ENCODE results near the gene STMN1. TPM values are rescaled to one million over a fixed set of nuclear protein-coding genes. Genes with fewer than 3 reads are reported as not detected.

Gene STMN1
- total and polyA plus RNA-seq, 2 experiments from 2014 or later = 227 to 1,890 TPM

DNA sequence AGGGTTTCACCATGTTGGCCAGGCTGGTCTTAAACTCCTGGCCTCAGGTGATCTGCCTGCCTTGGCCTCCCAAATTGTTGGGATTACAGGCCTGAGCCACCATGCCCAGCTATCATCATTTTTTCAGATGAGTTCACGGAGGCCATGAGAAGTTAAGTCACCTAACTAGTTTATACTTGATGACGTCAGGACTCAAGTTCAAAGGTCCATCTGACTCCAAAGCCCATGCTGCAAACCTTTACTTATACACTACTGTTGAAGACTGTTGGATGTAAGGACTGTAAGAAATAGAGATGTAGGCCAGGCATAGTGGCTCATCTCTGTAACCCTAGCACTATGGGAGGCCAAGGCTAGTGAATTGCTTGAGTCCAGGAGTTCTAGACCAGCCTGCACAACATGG lies 40.8 kb upstream of the STMN1 start (continued):
- TF ChIP-seq, protein P1, sequence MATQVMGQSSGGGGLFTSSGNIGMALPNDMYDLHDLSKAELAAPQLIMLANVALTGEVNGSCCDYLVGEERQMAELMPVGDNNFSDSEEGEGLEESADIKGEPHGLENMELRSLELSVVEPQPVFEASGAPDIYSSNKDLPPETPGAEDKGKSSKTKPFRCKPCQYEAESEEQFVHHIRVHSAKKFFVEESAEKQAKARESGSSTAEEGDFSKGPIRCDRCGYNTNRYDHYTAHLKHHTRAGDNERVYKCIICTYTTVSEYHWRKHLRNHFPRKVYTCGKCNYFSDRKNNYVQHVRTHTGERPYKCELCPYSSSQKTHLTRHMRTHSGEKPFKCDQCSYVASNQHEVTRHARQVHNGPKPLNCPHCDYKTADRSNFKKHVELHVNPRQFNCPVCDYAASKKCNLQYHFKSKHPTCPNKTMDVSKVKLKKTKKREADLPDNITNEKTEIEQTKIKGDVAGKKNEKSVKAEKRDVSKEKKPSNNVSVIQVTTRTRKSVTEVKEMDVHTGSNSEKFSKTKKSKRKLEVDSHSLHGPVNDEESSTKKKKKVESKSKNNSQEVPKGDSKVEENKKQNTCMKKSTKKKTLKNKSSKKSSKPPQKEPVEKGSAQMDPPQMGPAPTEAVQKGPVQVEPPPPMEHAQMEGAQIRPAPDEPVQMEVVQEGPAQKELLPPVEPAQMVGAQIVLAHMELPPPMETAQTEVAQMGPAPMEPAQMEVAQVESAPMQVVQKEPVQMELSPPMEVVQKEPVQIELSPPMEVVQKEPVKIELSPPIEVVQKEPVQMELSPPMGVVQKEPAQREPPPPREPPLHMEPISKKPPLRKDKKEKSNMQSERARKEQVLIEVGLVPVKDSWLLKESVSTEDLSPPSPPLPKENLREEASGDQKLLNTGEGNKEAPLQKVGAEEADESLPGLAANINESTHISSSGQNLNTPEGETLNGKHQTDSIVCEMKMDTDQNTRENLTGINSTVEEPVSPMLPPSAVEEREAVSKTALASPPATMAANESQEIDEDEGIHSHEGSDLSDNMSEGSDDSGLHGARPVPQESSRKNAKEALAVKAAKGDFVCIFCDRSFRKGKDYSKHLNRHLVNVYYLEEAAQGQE (IDR thresholded peaks at IDR 0.05; ENCODE audit: unreplicated experiment) = no peak
- TF ChIP-seq, protein P2, sequence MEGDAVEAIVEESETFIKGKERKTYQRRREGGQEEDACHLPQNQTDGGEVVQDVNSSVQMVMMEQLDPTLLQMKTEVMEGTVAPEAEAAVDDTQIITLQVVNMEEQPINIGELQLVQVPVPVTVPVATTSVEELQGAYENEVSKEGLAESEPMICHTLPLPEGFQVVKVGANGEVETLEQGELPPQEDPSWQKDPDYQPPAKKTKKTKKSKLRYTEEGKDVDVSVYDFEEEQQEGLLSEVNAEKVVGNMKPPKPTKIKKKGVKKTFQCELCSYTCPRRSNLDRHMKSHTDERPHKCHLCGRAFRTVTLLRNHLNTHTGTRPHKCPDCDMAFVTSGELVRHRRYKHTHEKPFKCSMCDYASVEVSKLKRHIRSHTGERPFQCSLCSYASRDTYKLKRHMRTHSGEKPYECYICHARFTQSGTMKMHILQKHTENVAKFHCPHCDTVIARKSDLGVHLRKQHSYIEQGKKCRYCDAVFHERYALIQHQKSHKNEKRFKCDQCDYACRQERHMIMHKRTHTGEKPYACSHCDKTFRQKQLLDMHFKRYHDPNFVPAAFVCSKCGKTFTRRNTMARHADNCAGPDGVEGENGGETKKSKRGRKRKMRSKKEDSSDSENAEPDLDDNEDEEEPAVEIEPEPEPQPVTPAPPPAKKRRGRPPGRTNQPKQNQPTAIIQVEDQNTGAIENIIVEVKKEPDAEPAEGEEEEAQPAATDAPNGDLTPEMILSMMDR (conservative IDR thresholded peaks at IDR 0.05; ENCODE audit: low read depth in 2 of 2) = no peak

DNA sequence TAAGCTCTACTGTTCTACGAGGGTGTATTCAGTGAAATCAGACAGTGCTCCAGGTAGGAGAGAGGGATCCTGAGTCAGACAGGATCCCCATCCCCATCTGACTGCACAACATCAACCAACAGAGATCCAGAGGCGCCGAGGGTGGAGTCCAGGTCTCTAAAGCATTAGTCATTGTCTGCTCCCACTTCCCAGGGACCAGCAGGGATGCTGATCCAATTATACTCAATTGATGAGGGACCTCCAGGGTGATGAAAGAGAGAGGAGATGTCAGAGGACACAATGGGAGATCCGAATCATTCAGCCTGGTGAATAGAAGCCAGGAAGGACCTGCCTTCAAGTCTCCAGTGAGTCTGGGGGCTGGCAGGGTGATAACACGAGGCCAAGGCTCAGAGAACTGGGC lies 39.5 kb upstream of the STMN1 start:
- no peaks in the 10 kb centered on the region for H3K27me3 ChIP-seq (ENCODE audit: insufficient read depth)
- Mint-ChIP-seq H3K27ac (no peak overlapping the region), H3K36me3 (ENCODE audit: low read depth) (peaks cover 3% of the 10 kb centered on the region; the same call in 2 of the 3 replicates), H3K9me3 (peaks cover 14% of the 10 kb centered on the region; the same call in 2 of the 3 replicates), H3K27me3 (ENCODE audit: insufficient read depth, low read depth, poor library complexity) (peaks cover 15% of the 10 kb centered on the region), H3K4me1 (no peaks in the 10 kb centered on the region), H3K4me3 (no peak overlapping the region)
- H3K36me3 ChIP-seq (ENCODE audit: insufficient read depth) = no peaks in the 10 kb centered on the region
- H3K27ac ChIP-seq (ENCODE audit: low read depth) = no peak overlapping the region
- H4K20me1 ChIP-seq (replicated peaks; ENCODE audit: insufficient read depth) = no peaks in the 10 kb centered on the region
- ATAC-seq (no peak), DNase-seq (ENCODE audit: low spot score) (no peak)
- no peak overlapping the region for H2AFZ ChIP-seq
- H3K4me1 ChIP-seq (ENCODE audit: insufficient read depth) = no peaks in the 10 kb centered on the region
- no peaks in the 10 kb centered on the region for H3K9me2 ChIP-seq (ENCODE audit: insufficient read depth)
- H3F3A ChIP-seq (replicated peaks; ENCODE audit: low read depth) = no peaks in the 10 kb centered on the region
- no peak overlapping the region for H3K4me3 ChIP-seq
- H3K4me2 ChIP-seq = no peak overlapping the region
- H3K79me2 ChIP-seq (replicated peaks; ENCODE audit: insufficient read depth) = no peaks in the 10 kb centered on the region
- no peak for TF ChIP-seq CREB1 (CRISPR knock-in tag; IDR thresholded peaks at IDR 0.05; ENCODE audit: low read depth)
- no peak for TF ChIP-seq EZH2phosphoT487 (IDR thresholded peaks at IDR 0.05; ENCODE audit: unreplicated experiment)
- TF ChIP-seq, protein P3, sequence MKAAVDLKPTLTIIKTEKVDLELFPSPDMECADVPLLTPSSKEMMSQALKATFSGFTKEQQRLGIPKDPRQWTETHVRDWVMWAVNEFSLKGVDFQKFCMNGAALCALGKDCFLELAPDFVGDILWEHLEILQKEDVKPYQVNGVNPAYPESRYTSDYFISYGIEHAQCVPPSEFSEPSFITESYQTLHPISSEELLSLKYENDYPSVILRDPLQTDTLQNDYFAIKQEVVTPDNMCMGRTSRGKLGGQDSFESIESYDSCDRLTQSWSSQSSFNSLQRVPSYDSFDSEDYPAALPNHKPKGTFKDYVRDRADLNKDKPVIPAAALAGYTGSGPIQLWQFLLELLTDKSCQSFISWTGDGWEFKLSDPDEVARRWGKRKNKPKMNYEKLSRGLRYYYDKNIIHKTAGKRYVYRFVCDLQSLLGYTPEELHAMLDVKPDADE (IDR thresholded peaks at IDR 0.05) = no peak
- no peak for TF ChIP-seq STAT1 (IDR thresholded peaks at IDR 0.05; ENCODE audit: unreplicated experiment)
- no peak for TF ChIP-seq ZNF331 (CRISPR knock-in tag; IDR thresholded peaks at IDR 0.05; ENCODE audit: low read depth)
- TF ChIP-seq ZNF114 (CRISPR knock-in tag; IDR thresholded peaks at IDR 0.05) = no peak
- no peak for TF ChIP-seq EZH2 (IDR thresholded peaks at IDR 0.05; ENCODE audit: low read depth, unreplicated experiment)
- TF ChIP-seq, protein P1 (IDR thresholded peaks at IDR 0.05; ENCODE audit: unreplicated experiment) = no peak
- no peak for TF ChIP-seq POLR2AphosphoS5 (IDR thresholded peaks at IDR 0.05; ENCODE audit: low read depth)
- TF ChIP-seq JUNB (IDR thresholded peaks at IDR 0.05; ENCODE audit: unreplicated experiment) = no peak
- TF ChIP-seq, protein P2 (conservative IDR thresholded peaks at IDR 0.05; ENCODE audit: low read depth in 2 of 2) = no peak
- TF ChIP-seq NANOG (IDR thresholded peaks at IDR 0.05; ENCODE audit: borderline replicate concordance) = no peak

Measured in GM23338 (cell line).